Pericardium fibroblast (primary cell): ENCODE data around the gene GHRL. TPM values are rescaled to one million over a fixed set of nuclear protein-coding genes. Genes with fewer than 3 reads are reported as not detected.

ENCODE experiments used
- total RNA-seq: library from RNA; depleted of rRNA; stranded (reverse); fragments of >200 nt; gene quantifications from 2 replicates; pipeline ENCODE4 v1.2.3, GENCODE V29; 2015

GHRL gene, protein sequence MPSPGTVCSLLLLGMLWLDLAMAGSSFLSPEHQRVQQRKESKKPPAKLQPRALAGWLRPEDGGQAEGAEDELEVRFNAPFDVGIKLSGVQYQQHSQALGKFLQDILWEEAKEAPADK
- not detected in 2 replicates for total RNA-seq

DNA sequence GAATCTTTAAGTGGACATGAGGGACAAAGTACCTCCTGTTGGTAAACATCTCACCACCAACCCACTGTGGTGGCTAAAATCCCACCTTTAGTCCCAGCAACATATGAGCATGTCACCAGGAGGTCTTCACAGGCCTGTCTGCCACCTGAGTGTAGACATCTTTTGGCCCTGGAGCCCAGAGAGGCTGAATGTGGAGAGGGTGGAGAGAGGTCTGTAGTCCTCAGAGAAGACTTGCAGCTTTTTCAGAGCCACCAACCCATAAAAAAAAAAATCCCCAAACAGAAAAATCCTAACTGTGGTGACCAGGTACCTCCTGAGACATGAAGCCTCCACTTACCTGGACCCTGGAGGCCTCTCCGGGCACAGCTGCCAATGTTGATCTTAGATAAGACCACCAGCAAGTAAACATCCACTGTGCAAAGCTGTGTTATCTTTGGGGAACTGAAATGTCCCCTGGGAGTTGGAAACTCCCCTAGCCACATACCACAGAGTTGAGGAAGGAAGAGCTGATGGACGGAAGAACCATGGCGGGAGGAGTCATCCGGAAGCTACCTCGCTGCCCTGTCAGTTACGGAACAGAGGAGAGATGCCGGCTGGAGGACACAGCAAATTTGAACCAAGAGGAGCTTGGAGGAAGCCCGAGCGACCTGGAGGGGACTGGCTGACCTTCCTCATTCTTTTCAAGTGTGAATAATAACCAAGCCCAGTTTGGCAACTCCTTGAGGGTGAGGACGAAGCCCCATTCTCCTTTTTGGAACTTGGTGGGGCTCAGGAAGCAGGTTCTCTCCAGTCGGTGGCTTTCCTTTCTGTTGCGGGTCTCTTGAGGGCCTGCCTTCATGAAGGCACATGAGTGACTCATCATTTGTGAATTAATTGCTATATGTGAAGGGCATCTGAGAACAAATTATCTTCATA lies at the start of gene GHRL:
TSS of gene GHRL (minus strand) at position 443 of the 915 bp plus-strand sequence. CDS start 2,767 bp downstream, outside the sequence.

DNA sequence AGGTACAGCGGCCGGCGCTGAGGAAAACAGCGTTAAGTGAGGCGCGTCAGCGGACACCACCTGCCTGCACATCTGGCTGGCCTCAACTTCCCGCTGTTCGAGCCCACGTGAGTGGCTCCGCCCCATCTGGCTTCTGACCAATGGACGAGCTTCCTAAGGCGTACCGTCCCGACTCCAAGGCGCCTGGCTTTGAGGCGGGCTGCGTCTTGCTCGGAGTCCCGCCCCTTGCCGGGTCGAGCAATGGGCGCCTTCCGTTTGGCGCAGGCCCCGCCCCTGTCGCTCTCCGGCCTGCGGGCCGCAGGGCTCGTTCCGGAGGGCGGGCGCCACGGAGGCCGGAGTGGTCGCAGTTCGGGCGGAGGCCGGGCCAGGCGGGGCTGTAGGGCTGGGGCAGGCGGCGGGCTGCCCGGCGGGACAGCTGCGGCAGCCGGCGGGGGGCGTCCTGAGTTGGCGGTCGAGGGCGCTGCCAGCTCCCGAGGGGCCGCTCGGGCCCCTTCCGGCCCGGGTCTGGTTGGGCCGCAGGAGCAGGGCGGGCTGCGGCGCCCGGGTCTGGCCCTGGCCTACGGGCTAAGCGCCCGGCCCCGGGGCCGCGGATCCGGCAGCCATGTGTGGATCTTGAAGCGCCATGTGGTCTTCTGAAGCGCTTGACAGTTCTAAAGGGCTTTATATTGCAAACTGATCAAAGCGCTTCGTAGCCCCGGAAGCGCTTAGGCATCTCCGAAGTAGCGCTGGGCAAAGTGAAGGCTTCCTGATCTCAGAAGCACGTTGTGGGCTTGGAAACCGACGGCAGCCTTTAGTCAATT lies 44.4 kb downstream of the GHRL start, which contains the start of gene TATDN2:
TSS of gene TATDN2 (plus strand) at position 276 of the 800 bp plus-strand sequence. CDS start 742 bp downstream, outside the sequence.

Other genes with a start within 250 kb of the GHRL start
- not detected in 2 replicates for gene FANCD2OS, start 184.7 kb downstream of the GHRL start, total RNA-seq
- gene BRK1, start 177.3 kb downstream of the GHRL start, total RNA-seq: 133 and 149 TPM in 2 replicates
- gene VHL, start 151.2 kb downstream of the GHRL start, total RNA-seq: 35.7 and 40.9 TPM in 2 replicates
- gene IRAK2, start 128.0 kb downstream of the GHRL start, total RNA-seq: 1.5 and 2.0 TPM in 2 replicates
- 6.3 and 8.3 TPM in 2 replicates for gene TATDN2, start 44.5 kb downstream of the GHRL start, total RNA-seq
- gene SEC13, start 28.2 kb upstream of the GHRL start, total RNA-seq: 178 and 225 TPM in 2 replicates
- gene ATP2B2, start 212.6 kb upstream of the GHRL start, total RNA-seq: not detected in 2 replicates